ENCODE data around the gene PXK.

DNA sequence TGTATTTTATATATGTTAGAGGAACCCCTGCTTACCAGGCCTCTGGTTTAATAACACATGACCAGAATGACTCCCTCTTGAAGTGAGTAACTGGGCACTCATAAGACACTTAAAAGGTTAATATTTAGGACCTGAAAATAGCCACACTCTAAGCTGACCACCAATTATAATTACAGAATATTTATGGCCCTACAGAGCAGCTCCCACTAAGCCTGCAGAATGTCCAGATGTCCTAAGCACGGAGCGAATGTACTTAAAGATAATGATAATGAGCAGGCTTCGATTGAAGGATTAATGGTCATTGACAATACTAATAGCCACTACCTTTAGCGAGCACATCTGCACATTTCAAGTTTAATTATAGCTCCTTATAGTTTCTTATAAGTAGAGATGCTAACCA, 136.4 kb downstream of the PXK start:
- no peak for TF ChIP-seq EP300 (IDR thresholded peaks at IDR 0.05; ENCODE audit: borderline replicate concordance)
- TF ChIP-seq, protein P1, sequence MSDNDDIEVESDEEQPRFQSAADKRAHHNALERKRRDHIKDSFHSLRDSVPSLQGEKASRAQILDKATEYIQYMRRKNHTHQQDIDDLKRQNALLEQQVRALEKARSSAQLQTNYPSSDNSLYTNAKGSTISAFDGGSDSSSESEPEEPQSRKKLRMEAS (IDR thresholded peaks at IDR 0.05): no peak
- no peak for TF ChIP-seq USF1 (IDR thresholded peaks at IDR 0.05)
- TF ChIP-seq, protein P2, sequence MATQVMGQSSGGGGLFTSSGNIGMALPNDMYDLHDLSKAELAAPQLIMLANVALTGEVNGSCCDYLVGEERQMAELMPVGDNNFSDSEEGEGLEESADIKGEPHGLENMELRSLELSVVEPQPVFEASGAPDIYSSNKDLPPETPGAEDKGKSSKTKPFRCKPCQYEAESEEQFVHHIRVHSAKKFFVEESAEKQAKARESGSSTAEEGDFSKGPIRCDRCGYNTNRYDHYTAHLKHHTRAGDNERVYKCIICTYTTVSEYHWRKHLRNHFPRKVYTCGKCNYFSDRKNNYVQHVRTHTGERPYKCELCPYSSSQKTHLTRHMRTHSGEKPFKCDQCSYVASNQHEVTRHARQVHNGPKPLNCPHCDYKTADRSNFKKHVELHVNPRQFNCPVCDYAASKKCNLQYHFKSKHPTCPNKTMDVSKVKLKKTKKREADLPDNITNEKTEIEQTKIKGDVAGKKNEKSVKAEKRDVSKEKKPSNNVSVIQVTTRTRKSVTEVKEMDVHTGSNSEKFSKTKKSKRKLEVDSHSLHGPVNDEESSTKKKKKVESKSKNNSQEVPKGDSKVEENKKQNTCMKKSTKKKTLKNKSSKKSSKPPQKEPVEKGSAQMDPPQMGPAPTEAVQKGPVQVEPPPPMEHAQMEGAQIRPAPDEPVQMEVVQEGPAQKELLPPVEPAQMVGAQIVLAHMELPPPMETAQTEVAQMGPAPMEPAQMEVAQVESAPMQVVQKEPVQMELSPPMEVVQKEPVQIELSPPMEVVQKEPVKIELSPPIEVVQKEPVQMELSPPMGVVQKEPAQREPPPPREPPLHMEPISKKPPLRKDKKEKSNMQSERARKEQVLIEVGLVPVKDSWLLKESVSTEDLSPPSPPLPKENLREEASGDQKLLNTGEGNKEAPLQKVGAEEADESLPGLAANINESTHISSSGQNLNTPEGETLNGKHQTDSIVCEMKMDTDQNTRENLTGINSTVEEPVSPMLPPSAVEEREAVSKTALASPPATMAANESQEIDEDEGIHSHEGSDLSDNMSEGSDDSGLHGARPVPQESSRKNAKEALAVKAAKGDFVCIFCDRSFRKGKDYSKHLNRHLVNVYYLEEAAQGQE (IDR thresholded peaks at IDR 0.05; ENCODE audit: low read depth): no peak
- no peak for TF ChIP-seq RAD21 (IDR thresholded peaks at IDR 0.05; ENCODE audit: low read depth)
- TF ChIP-seq CEBPB (IDR thresholded peaks at IDR 0.05): no peak
- TF ChIP-seq TAF1 (IDR thresholded peaks at IDR 0.05; ENCODE audit: low read depth): no peak

Measured in Ishikawa (cell line).